K562 (cell line): ENCODE data around the gene CKLF. TPM values are rescaled to one million over a fixed set of nuclear protein-coding genes. Genes with fewer than 3 reads are reported as not detected.

ENCODE experiments used
- CREM ChIP-seq: IDR thresholded peaks from 2 replicates; pipeline ENCODE4 v1.6.1; 2014; ENCODE audit warnings: antibody characterized with exemption, low read depth
- DMBX1 ChIP-seq: fragments of 250-450 bp; sonication (Bioruptor Pico); IDR thresholded peaks from 2 replicates; pipeline ENCODE4 v1.8.0; 2022; ENCODE audit warnings: inconsistent platforms, mild to moderate bottlenecking, moderate library complexity, borderline replicate concordance
- E2F8 ChIP-seq: fragments of 450-650 bp; IDR thresholded peaks from 2 replicates; pipeline ENCODE4 v1.7.1; 2018; ENCODE audit warnings: mild to moderate bottlenecking, low read depth; ENCODE audit not compliant: partially characterized antibody
- ESRRA ChIP-seq: fragments of 450-650 bp; IDR thresholded peaks from 2 replicates; pipeline ENCODE4 v1.6.1; 2014; ENCODE audit warnings: low read depth, mild to moderate bottlenecking, moderate library complexity, borderline replicate concordance
- KAT8 ChIP-seq: fragments of 450-650 bp; IDR thresholded peaks from 2 replicates; pipeline ENCODE4 v1.6.1; 2016; ENCODE audit warnings: low read depth, mild to moderate bottlenecking
- MCM5 ChIP-seq: fragments of 450-650 bp; IDR thresholded peaks from 2 replicates; pipeline ENCODE4 v1.6.1; 2016; ENCODE audit warnings: low read depth
- NONO ChIP-seq, 2 experiments: fragments of 200-400 bp in 1 of 2; fragments of 450-650 bp in 1 of 2; formaldehyde crosslinking in 1 of 2; IDR thresholded peaks; 2 replicates each; pipeline ENCODE4 v1.6.1; 2017; ENCODE audit warnings: low read depth in 2 of 2, mild to moderate bottlenecking in 2 of 2, moderate library complexity in 2 of 2, low read length in 1 of 2
- NR0B1 ChIP-seq: fragments of 450-650 bp; IDR thresholded peaks from one replicate; pipeline ENCODE4 v1.6.1; 2018; ENCODE audit warnings: mild to moderate bottlenecking, moderate library complexity; ENCODE audit not compliant: partially characterized antibody
- PTBP1 ChIP-seq: fragments of 200-400 bp; formaldehyde crosslinking; IDR thresholded peaks from 2 replicates; pipeline ENCODE4 v1.6.1; 2017; ENCODE audit warnings: low read depth, low read length
- SRSF9 ChIP-seq: fragments of 200-400 bp; formaldehyde crosslinking; IDR thresholded peaks from 2 replicates; pipeline ENCODE4 v1.6.1; 2017; ENCODE audit warnings: low read depth, low read length, borderline replicate concordance
- ZFP36 ChIP-seq: fragments of 150-350 bp; IDR thresholded peaks from 2 replicates; pipeline ENCODE4 v1.6.1; 2018; ENCODE audit warnings: low read length, low read depth; ENCODE audit not compliant: partially characterized antibody
- ZNF121 ChIP-seq: sonication (generic); formaldehyde crosslinking; conservative IDR thresholded peaks from 2 replicates; pipeline ENCODE4 v1.8.0; 2022; ENCODE audit warnings: missing genetic modification reagents
- ZNF280A ChIP-seq: fragments of 450-650 bp; IDR thresholded peaks from 2 replicates; pipeline ENCODE4 v1.6.1; 2018; ENCODE audit warnings: mild to moderate bottlenecking, low read depth; ENCODE audit not compliant: partially characterized antibody
- polyA plus RNA-seq, 8 experiments: library from polyadenylated mRNA; depleted of rRNA in 4 of 8; stranded (reverse) in 5 of 8; unstranded in 3 of 8; fragments of >200 nt; fragmentation: Nextera tagmentation in 2 of 8; fragmentation: Illumina TruSeq in 1 of 8; extraction: Ambion mirVana in 2 of 8; extraction: Trizol in 1 of 8; gene quantifications; 2 replicates each; pipeline versions ENCODE4 v1.2.1 to v1.2.3, GENCODE V29; 2011 to 2014; ENCODE audit warnings: inconsistent platforms in 1 of 8, missing spikeins in 1 of 8
- total RNA-seq, 7 experiments: library from RNA; depleted of rRNA in 6 of 7; stranded (reverse); fragments of >200 nt in 6 of 7; fragmentation: Illumina TruSeq in 2 of 7; extraction: Trizol in 2 of 7; gene quantifications; 2 replicates each; pipeline versions ENCODE4 v1.2.1 to v1.2.3, GENCODE V29; 2011 to 2021; ENCODE audit warnings: low replicate concordance in 1 of 7
- TF ChIP-seq, protein P1 (sequence below): sonication (generic); formaldehyde crosslinking; IDR thresholded peaks from 2 replicates; pipeline ENCODE4 v1.8.0; 2022; ENCODE audit warnings: missing genetic modification reagents, mild to moderate bottlenecking, moderate library complexity, borderline replicate concordance
- TF ChIP-seq, protein P2 (sequence below): fragments of 450-650 bp; formaldehyde crosslinking; IDR thresholded peaks from 2 replicates; pipeline ENCODE4 v1.4.0; 2020; ENCODE audit warnings: mild to moderate bottlenecking, mixed read lengths
- TF ChIP-seq, protein P3 (sequence below): fragments of 450-650 bp; formaldehyde crosslinking; IDR thresholded peaks from 2 replicates; pipeline ENCODE4 v1.4.0; 2022; ENCODE audit warnings: missing genetic modification characterization

CKLF gene
- total and polyA plus RNA-seq, 9 of the 15 experiments (the other 6 are each of a cell fraction or from before 2014, with no cell fraction given) = 84.8 to 322 (median 118) TPM

DNA sequence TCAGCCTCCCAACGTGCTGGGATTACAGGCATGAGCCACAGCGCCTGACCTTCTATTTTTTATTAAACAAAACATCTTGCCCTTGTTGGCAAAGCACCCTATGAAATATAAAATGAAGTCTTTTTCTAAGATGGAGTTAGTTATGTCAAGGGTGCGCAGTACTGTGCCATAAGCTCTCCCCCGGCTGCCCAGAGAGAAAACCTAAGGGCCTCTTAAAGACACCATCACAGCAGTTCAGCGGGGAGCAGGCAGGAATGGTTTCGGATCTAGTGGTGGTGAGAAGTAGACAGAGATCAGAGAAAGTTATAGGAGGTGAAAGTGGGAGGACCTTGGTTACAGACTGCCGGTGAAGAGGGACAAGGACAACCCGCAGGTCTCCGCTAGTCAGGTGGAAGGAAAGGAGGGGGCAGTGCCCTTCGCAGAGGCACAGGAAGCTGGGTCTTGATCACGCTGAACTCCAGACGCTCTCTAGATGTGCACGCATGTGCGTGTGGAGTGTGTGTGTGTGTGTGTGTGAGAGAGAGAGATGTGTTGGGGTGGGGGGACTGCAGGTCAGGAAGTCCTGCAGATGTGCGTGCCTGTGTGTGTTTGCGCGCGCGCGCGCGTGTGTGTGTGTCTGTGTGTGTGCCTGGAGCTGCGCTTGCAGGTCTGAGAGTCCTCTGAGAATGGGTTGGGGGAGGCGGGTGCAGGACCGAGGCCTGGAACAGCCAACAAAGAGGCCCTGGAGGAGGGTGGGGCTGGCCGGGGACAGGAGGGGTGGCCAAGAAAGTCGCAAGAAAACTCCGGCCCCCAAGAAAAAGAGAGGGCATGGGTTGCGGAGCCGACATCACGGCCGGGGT lies 51.4 kb downstream of the CKLF start (continued):
- no peak for TF ChIP-seq ZNF280A
- no peak for TF ChIP-seq NONO (IDR thresholded peaks at IDR 0.05; ENCODE audit: low read depth in 2 of 2, low read length in 1 of 2)
- TF ChIP-seq PTBP1 = no peak
- peak; percentile 97 for TF ChIP-seq DMBX1 (CRISPR knock-in tag)
- TF ChIP-seq, protein P1, sequence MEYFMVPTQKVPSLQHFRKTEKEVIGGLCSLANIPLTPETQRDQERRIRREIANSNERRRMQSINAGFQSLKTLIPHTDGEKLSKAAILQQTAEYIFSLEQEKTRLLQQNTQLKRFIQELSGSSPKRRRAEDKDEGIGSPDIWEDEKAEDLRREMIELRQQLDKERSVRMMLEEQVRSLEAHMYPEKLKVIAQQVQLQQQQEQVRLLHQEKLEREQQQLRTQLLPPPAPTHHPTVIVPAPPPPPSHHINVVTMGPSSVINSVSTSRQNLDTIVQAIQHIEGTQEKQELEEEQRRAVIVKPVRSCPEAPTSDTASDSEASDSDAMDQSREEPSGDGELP (CRISPR knock-in tag) = no peak
- no peak for TF ChIP-seq E2F8
- TF ChIP-seq, protein P2, sequence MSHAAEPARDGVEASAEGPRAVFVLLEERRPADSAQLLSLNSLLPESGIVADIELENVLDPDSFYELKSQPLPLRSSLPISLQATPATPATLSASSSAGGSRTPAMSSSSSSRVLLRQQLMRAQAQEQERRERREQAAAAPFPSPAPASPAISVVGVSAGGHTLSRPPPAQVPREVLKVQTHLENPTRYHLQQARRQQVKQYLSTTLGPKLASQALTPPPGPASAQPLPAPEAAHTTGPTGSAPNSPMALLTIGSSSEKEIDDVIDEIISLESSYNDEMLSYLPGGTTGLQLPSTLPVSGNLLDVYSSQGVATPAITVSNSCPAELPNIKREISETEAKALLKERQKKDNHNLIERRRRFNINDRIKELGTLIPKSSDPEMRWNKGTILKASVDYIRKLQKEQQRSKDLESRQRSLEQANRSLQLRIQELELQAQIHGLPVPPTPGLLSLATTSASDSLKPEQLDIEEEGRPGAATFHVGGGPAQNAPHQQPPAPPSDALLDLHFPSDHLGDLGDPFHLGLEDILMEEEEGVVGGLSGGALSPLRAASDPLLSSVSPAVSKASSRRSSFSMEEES (CRISPR knock-in tag) = no peak
- TF ChIP-seq, protein P3, sequence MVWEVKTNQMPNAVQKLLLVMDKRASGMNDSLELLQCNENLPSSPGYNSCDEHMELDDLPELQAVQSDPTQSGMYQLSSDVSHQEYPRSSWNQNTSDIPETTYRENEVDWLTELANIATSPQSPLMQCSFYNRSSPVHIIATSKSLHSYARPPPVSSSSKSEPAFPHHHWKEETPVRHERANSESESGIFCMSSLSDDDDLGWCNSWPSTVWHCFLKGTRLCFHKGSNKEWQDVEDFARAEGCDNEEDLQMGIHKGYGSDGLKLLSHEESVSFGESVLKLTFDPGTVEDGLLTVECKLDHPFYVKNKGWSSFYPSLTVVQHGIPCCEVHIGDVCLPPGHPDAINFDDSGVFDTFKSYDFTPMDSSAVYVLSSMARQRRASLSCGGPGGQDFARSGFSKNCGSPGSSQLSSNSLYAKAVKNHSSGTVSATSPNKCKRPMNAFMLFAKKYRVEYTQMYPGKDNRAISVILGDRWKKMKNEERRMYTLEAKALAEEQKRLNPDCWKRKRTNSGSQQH (CRISPR knock-in tag) = no peak
- no peak for TF ChIP-seq NR0B1
- TF ChIP-seq ZFP36 = no peak
- no peak for TF ChIP-seq SRSF9
- TF ChIP-seq ZNF121 (CRISPR knock-in tag) = no peak
- no peak for TF ChIP-seq ESRRA
- TF ChIP-seq KAT8 = no peak
- TF ChIP-seq MCM5 = no peak
- no peak; the same call in 1 of the 2 replicates for TF ChIP-seq CREM
